Vagina (tissue), 2 donors: ENCODE data around the gene NUMA1.

Experiments
- POLR2A ChIP-seq, 2 donors: fragments of 450-650 bp; IDR thresholded peaks; one replicate each; pipeline ENCODE4 v1.6.1; 2017; ENCODE audit warnings: antibody characterized with exemption in 2 of 2, mild to moderate bottlenecking in 2 of 2, moderate library complexity in 2 of 2
- POLR2AphosphoS5 ChIP-seq, 2 donors: sonication (generic); formaldehyde crosslinking; IDR thresholded peaks; one replicate each; pipeline ENCODE4 v1.9.0; 2017; ENCODE audit warnings: antibody characterized with exemption in 2 of 2, mild to moderate bottlenecking in 2 of 2, low read depth in 1 of 2; ENCODE audit not compliant: insufficient read depth in 1 of 2
- TF ChIP-seq, protein P1 (sequence below), 3 experiments: fragments of 450-650 bp in 2 of 3; fragments of 200-600 bp in 1 of 3; sonication (generic) in 1 of 3; IDR thresholded peaks; one replicate each; pipeline ENCODE4 v1.5.1; 2017 to 2019; ENCODE audit warnings: antibody characterized with exemption in 3 of 3, mild to moderate bottlenecking in 2 of 3, moderate library complexity in 2 of 3

- TF ChIP-seq, protein P1, sequence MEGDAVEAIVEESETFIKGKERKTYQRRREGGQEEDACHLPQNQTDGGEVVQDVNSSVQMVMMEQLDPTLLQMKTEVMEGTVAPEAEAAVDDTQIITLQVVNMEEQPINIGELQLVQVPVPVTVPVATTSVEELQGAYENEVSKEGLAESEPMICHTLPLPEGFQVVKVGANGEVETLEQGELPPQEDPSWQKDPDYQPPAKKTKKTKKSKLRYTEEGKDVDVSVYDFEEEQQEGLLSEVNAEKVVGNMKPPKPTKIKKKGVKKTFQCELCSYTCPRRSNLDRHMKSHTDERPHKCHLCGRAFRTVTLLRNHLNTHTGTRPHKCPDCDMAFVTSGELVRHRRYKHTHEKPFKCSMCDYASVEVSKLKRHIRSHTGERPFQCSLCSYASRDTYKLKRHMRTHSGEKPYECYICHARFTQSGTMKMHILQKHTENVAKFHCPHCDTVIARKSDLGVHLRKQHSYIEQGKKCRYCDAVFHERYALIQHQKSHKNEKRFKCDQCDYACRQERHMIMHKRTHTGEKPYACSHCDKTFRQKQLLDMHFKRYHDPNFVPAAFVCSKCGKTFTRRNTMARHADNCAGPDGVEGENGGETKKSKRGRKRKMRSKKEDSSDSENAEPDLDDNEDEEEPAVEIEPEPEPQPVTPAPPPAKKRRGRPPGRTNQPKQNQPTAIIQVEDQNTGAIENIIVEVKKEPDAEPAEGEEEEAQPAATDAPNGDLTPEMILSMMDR (IDR thresholded peaks at IDR 0.05) = no peak
- TF ChIP-seq POLR2AphosphoS5 (IDR thresholded peaks at IDR 0.05; ENCODE audit: insufficient read depth in 1 of 2, low read depth in 1 of 2) (no peak), POLR2A (IDR thresholded peaks at IDR 0.05) (no peak)
These were observed 100.7 kb downstream of the NUMA1 start for GRCh38 chr11:71979602-71980001.
